Erythroblast (primary cell): ENCODE measurements around the gene CTSH.

Source experiments
- GATA1 ChIP-seq: IDR thresholded peaks from 2 replicates; pipeline ENCODE4 v1.6.1; 2011; ENCODE audit warnings: low read depth, mild to moderate bottlenecking, control low read depth, low read length, moderate library complexity
- POLR2A ChIP-seq: IDR thresholded peaks from 2 replicates; pipeline ENCODE4 v1.6.1; 2011; ENCODE audit warnings: mild to moderate bottlenecking, low read length

- TF ChIP-seq POLR2A (no peak), GATA1 (no peak)
Observed at GRCh38 chr15:78983146-78983918, 38.5 kb upstream of the CTSH start.
